Right lobe of liver (tissue), 6 donors: Measurements from ENCODE around the gene HYKK. TPM values are rescaled to one million over a fixed set of nuclear protein-coding genes. Genes with fewer than 3 reads are reported as not detected.

Experiments used
- ATAC-seq, 4 donors: fragments of 200-7000 bp; cut with Tn5 transposase; one replicate each; pipeline ENCODE4 v1.9.1; 2020; ENCODE audit warnings: mild to moderate bottlenecking in 4 of 4, moderate library complexity in 4 of 4
- DNase-seq, 3 donors: peaks; one replicate each; pipeline ENCODE4 v3.0.0-alpha.2; 2020
- H3K27ac ChIP-seq, 3 donors: fragments of 200-600 bp; one replicate each; pipeline ENCODE4 v1.8.0; 2022
- H3K27me3 ChIP-seq, 2 donors: fragments of 200-600 bp; one replicate each; pipeline ENCODE4 v1.8.0; 2022
- H3K36me3 ChIP-seq, 4 donors: fragments of 200-600 bp; sonication (generic) in 1 of 4; one replicate each; pipeline versions ENCODE4 v1.5.1 to v1.8.0; 2017 to 2022; ENCODE audit warnings: control low read depth in 1 of 4
- H3K4me1 ChIP-seq, 4 donors: fragments of 200-600 bp; sonication (generic) in 1 of 4; one replicate each; pipeline versions ENCODE4 v1.5.1 to v1.8.0; 2017 to 2022; ENCODE audit warnings: control low read depth in 1 of 4
- H3K4me3 ChIP-seq, 3 donors: fragments of 200-600 bp; one replicate each; pipeline ENCODE4 v1.8.0; 2022
- H3K9me3 ChIP-seq, 4 donors: fragments of 200-600 bp; sonication (generic) in 1 of 4; one replicate each; pipeline versions ENCODE4 v1.5.1 to v1.8.0; 2017 to 2022; ENCODE audit warnings: control low read depth in 1 of 4
- CTCF ChIP-seq, 4 donors: fragments of 200-600 bp in 3 of 4; fragments of 450-650 bp in 1 of 4; IDR thresholded peaks; one replicate each; pipeline versions ENCODE4 v1.5.1 to v1.8.0; 2016 to 2022; ENCODE audit warnings: antibody characterized with exemption in 4 of 4, mild to moderate bottlenecking in 2 of 4
- POLR2A ChIP-seq: fragments of 450-650 bp; IDR thresholded peaks from one replicate; pipeline ENCODE4 v1.6.1; 2017; ENCODE audit warnings: antibody characterized with exemption, mild to moderate bottlenecking
- WGBS: methylation state at CpG from one replicate; pipeline ENCODE4 v1.1.6; 2018; ENCODE audit warnings: low coverage, low lambda C conversion rate; ENCODE audit not compliant: insufficient coverage; ENCODE audit errors: missing lambda C conversion rate; 5-methylcytosine and 5-hydroxymethylcytosine counted together
- intact Hi-C, 2 donors: fragments of 100-400 bp; cut with DNase I; formaldehyde crosslinking; loops; one replicate each; pipeline versions ENCODE4 v1.11.2 to v1.14.1; 2022
- total RNA-seq, 6 experiments: library from RNA; depleted of rRNA in 2 of 6; stranded (reverse); fragments of >200 nt in 2 of 6; fragmentation: NEBNext Ultra II Directional in 3 of 6; extraction: Animal tissue kit (Norgen Biotek cat#: 25700) in 3 of 6; gene quantifications; one replicate each; pipeline versions ENCODE4 v1.1.0 to v1.2.4, GENCODE V29; 2016 to 2023
- donor health status: DM: no; HTN: yes; CAD: no.
- donor health status: DM: no; HTN: no; CAD: no.
- donor health status: DM: no; HTN: no; CAD: no.
- donor health status: DM: no; HTN: yes; CAD: no.
- donor health status: DM: no; HTN: yes; CAD: no.

The HYKK gene
- total RNA-seq, 6 experiments from 2014 or later, result 3.7 to 8.9 (median 5.2) TPM

GRCh38 chr15:78565097-78565950, 57.9 kb downstream of the HYKK start, which contains the start of gene CHRNA5:
CHRNA5 (plus strand) TSS chr15:78565520; CDS start chr15:78565720, 200 bp downstream.
- Histone ChIP-seq H3K36me3 (no peaks in the 10 kb centered on the region), H3K4me3 (peak within 1 kb of the TSS; percentile 43 to 66 (median 45)), H3K27me3 (no peaks in the 10 kb centered on the region), H3K4me1 (peaks cover 0 to 5% (median 0%) of the 10 kb centered on the region in 4 donors), H3K9me3 (no peaks in the 10 kb centered on the region), H3K27ac (no peak within 1 kb of the TSS)
- DNase-seq (peak; percentile 63 to 83 (median 79)), ATAC-seq (peak; percentile 91 to 99 (median 97))
- WGBS, result 3% methylated on average over 16 of the region's 75 CpGs
- intact Hi-C loops, result no loop called here
- no peak for TF ChIP-seq POLR2A
- no peak for TF ChIP-seq CTCF (IDR thresholded peaks at IDR 0.05)

GRCh38 chr15:78565951-78566774, 58.8 kb downstream of the HYKK start:
- Histone ChIP-seq H3K4me3 (peak overlapping the region; percentile 43 to 66 (median 45)), H3K36me3 (no peaks in the 10 kb centered on the region), H3K27me3 (no peaks in the 10 kb centered on the region), H3K4me1 (peaks cover 0 to 5% (median 0%) of the 10 kb centered on the region in 4 donors), H3K27ac (no peak overlapping the region), H3K9me3 (no peaks in the 10 kb centered on the region)
- peak in 3 of 4 donors; percentile 10 to 34 (median 14) for ATAC-seq
- TF ChIP-seq CTCF (IDR thresholded peaks at IDR 0.05), result no peak
- no peak for TF ChIP-seq POLR2A
- 5% methylated on average over 17 of the region's 19 CpGs for WGBS
- intact Hi-C loops, result no loop called here
- DNase-seq, result no peak

- H3K4me1 ChIP-seq, result peaks cover 0 to 5% (median 0%) of the 10 kb centered on the region in 4 donors
Measured at GRCh38 chr15:78567531-78567930, 60.2 kb downstream of the HYKK start.

More at GRCh38 chr15:78567531-78567930, 60.2 kb downstream of the HYKK start:
- no peak for ATAC-seq
- no peak overlapping the region for H3K4me3 ChIP-seq
- no peaks in the 10 kb centered on the region for H3K9me3 ChIP-seq
- H3K27me3 ChIP-seq, result no peaks in the 10 kb centered on the region
- TF ChIP-seq POLR2A (no peak), CTCF (IDR thresholded peaks at IDR 0.05) (no peak)
- H3K27ac ChIP-seq, result no peak overlapping the region
- intact Hi-C loops, result no loop called here
- DNase-seq, result no peak
- WGBS, result 61% methylated on average over 4 of the region's 4 CpGs
- no peaks in the 10 kb centered on the region for H3K36me3 ChIP-seq
